ENCODE results near the gene CCT8.

- TF ChIP-seq POLR2A (IDR thresholded peaks at IDR 0.05) (no peak), CTCF (IDR thresholded peaks at IDR 0.05) (no peak), POLR2AphosphoS5 (IDR thresholded peaks at IDR 0.05) (no peak), EP300 (IDR thresholded peaks at IDR 0.05) (no peak)
These were observed 42.5 kb downstream of the CCT8 start for GRCh38 chr21:29030909-29031308.
